Middle frontal gyrus (tissue), 1 donor: Measurements from ENCODE around the gene EIF4E2.
"Not testable (repeated sequence)": the region's sequence is repeated elsewhere in the genome, so short reads cannot be mapped to it uniquely, and the experiment has no call there.

Source experiments
- DNase-seq: peaks from one replicate; pipeline ENCODE4 v3.0.0-alpha.2; 2015; ENCODE audit warnings: low spot score; ENCODE audit errors: extremely low spot score

Gene EIF4E2

DNA sequence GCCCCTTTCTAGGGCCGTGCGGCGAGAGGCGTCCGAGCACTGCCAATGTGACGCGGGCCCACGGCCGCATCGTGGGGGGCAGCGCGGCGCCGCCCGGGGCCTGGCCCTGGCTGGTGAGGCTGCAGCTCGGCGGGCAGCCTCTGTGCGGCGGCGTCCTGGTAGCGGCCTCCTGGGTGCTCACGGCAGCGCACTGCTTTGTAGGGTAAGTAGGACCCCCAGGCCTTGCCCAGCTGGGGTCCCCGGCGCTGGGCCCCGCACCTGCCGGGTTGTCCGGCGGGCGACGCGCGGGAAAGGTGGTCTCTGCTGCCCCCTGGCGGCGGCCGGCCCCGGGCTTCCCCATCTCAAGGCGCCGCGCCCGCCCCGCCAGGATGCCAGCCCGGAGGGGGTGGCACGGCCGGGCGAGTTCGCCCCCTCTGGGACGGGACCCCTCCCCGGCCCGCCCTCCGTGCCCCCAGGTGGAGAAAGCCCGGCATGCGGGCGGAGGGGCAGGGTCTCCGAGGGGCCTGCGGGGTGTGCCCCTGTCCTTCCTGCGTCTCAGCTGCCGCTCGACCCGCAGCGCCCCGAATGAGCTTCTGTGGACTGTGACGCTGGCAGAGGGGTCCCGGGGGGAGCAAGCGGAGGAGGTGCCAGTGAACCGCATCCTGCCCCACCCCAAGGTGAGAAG lies 28.4 kb upstream of the EIF4E2 start:
- no peak for DNase-seq

DNA sequence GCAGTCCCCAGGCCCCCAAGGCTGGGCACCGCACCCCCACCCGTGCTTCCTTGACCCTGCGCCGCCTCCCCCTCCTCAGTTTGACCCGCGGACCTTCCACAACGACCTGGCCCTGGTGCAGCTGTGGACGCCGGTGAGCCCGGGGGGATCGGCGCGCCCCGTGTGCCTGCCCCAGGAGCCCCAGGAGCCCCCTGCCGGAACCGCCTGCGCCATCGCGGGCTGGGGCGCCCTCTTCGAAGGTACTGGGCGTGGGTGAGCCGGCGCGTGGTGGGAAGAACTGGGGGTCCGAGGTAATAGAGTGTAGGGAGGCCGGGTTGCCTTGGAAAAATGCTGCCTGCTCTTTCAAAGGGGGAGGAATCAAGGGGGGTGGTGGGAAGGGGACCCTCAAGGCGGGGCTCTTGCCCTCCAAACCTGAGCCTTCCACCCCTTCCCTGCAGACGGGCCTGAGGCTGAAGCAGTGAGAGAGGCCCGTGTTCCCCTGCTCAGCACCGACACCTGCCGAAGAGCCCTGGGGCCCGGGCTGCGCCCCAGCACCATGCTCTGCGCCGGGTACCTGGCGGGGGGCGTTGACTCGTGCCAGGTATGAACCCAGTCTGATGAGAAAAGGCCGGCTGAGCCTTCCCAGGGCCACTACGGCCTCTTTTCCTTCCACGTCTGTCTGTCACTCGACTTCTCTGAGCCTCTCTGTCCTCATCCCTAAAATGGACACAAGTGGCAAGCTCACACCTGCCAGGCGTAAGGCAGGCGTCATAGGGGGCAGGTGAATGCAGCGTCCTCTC lies 27.7 kb upstream of the EIF4E2 start:
- no peak for DNase-seq

GRCh38 chr2:232523402-232523681 lies 27.1 kb upstream of the EIF4E2 start:
- no peak for DNase-seq

DNA sequence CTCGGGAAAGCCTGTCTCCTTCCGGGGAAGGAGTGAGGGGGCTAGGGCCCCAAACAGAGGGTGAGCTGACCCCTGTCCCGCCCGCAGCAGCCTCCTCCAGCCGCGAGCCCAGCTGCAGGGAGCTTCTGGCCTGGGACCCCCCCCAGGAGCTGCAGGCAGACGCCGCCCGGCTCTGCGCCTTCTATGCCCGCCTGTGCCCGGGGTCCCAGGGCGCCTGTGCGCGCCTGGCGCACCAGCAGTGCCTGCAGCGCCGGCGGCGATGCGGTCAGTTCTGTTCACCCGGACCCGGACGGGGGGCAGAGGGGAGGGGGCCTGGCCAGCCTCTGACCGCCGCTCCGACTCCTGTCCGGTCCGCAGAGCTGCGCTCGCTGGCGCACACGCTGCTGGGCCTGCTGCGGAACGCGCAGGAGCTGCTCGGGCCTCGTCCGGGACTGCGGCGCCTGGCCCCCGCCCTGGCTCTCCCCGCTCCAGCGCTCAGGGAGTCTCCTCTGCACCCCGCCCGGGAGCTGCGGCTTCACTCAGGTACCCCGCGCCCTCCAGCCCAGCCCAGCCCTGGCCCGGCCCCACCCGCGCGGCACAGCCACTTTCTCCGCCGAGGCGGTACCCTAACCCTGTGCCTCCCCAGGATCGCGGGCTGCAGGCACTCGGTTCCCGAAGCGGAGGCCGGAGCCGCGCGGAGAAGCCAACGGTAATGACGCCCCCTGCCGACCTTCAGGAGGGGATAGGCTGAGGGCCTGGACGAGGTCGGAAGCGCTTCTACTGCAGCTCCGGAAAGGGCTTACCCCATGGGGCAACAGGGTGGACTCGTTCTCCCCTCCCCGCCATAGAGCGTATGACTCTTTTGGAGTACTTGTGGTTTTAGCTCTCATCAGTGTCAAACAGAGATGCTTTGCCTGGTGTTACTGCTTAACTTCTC lies 26.5 kb upstream of the EIF4E2 start:
- no peak for DNase-seq

DNA sequence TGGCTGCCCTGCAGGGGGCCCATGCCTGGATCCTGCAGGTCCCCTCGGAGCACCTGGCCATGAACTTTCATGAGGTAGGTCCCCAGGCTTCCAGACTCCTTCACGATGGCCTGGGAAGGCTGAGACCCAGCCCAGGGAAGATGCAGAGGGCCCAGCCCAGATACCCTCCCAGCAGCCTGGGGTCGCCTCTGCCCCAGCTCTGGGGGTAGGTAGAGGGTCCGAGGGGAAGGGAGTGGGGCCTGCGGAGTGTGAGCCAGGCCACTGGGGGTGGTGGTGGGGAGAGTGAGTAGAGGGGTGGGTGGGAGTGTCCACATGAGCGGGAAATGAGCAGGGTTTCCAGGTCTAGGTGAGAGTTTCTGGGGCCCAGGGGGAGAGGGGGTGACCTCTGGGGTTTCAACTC lies 25.7 kb upstream of the EIF4E2 start:
- no peak for DNase-seq

- no peak for DNase-seq
Measured at GRCh38 chr2:232525199-232525598, 25.3 kb upstream of the EIF4E2 start.

- no peak for DNase-seq
Measured at GRCh38 chr2:232525791-232526371, 24.6 kb upstream of the EIF4E2 start, which contains the start of gene CHRND. TSS of gene CHRND (plus strand) at chr2:232526160. CDS start at chr2:232526216, 56 bp downstream.

DNA sequence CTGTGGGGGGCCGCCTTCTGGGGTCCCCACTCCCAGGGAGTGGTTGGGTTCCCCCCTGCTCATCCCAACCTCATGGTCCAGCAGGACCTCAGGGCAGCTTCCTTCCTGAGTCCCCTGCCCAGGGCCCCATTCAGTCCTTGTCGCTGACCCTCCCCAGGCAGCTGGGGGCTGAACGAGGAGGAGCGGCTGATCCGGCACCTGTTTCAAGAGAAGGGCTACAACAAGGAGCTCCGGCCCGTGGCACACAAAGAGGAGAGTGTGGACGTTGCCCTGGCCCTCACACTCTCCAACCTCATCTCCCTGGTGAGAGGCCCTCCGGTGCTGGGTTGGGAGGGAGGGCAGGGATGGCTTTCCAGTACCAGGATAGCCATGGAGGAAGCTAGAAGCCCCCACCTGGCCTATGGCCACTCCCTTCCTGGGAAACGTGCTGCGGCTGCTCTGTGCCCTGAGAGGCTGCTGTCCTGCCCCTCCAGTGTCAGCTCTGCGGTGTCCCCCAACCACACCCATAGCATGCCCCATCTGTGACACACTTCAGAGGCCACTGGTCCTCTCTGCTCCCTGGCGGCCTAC lies 24.0 kb upstream of the EIF4E2 start:
- DNase-seq = no peak

GRCh38 chr2:232527905-232528470 lies 22.5 kb upstream of the EIF4E2 start:
- DNase-seq = no peak

DNA sequence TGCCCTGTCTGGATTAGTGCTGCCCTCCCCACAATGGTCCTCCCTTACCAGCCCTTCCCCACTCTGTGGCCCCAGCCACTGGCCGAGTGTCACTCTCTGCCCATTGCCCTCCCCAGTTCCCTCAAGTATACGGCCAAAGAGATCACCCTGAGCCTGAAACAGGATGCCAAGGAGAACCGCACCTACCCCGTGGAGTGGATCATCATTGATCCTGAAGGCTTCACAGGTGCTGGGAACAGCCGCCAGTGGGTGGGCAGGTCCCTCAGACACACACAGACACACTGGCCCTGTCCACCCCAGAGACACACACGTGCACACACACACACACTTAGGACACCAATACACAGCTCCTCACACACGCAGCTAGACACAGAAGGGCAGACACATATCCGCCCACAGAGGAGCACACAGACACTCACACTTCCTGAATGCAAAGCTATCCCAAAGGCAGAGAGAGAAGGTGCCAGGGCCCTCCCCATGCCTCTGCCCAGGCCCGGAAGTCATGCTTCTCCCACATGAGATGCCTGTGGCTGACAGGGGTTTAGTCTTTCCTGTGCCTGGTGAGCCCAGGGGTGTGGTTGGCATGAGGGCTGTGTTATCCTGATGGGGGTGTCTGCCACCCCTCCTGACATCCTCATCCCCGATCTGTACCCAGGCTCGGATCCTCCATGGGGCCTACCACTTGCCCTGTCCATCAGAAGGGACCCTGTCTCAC lies 21.6 kb upstream of the EIF4E2 start:
- DNase-seq = no peak

DNA sequence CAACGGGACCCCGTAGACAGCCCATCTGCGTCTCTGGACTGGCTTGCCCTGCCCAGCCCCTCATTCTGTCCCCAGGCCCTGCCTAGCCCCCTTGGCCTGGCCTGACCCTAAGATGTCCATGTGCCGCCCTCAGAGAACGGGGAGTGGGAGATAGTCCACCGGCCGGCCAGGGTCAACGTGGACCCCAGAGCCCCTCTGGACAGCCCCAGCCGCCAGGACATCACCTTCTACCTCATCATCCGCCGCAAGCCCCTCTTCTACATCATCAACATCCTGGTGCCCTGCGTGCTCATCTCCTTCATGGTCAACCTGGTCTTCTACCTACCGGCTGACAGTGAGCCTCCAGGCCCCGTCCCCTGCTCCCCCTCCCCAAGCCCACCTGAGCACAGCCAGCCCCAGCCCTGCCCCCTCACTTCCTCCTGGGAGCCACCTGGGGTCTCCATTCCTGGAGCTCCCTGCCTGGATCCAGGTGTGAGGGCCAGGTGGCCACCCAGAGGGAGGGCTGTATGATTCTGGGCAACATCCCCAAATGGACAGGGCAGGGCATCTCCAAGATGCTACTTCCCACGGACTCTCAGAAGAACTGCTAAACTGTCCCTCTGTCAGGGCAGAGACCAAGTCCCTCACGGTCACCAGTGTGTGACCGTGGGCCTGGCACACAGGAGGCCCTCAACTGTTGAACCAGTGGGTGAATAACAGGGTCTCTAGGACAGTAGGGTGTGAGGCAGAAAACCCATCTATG lies 20.5 kb upstream of the EIF4E2 start:
- no peak for DNase-seq

- no peak for DNase-seq
Measured at GRCh38 chr2:232530626-232531260, 19.7 kb upstream of the EIF4E2 start.

- DNase-seq = no peak
Measured at GRCh38 chr2:232532419-232532818, 18.1 kb upstream of the EIF4E2 start.

DNA sequence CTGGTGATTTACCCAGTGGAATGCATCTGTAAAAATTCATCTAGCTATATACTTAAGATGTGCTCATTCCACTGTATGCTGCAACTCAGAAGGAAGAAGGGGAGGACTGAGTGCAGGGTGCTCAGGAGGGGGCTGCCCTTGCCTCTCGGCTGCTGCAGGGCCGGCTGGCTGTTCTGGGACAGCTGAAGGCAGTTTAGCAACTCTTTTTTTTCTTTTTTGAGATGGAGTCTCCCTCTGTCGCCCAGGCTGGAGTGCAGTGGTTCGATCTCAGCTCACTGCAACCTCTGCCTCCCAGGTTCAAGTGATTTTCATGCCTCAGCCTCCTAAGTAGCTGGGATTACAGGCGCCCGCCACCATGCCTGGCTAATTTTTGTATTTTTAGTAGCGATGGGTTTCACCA lies 17.7 kb upstream of the EIF4E2 start:
- not testable (repeated sequence) for DNase-seq

- DNase-seq = no peak
Measured at GRCh38 chr2:232533944-232534710, 16.4 kb upstream of the EIF4E2 start.

DNA sequence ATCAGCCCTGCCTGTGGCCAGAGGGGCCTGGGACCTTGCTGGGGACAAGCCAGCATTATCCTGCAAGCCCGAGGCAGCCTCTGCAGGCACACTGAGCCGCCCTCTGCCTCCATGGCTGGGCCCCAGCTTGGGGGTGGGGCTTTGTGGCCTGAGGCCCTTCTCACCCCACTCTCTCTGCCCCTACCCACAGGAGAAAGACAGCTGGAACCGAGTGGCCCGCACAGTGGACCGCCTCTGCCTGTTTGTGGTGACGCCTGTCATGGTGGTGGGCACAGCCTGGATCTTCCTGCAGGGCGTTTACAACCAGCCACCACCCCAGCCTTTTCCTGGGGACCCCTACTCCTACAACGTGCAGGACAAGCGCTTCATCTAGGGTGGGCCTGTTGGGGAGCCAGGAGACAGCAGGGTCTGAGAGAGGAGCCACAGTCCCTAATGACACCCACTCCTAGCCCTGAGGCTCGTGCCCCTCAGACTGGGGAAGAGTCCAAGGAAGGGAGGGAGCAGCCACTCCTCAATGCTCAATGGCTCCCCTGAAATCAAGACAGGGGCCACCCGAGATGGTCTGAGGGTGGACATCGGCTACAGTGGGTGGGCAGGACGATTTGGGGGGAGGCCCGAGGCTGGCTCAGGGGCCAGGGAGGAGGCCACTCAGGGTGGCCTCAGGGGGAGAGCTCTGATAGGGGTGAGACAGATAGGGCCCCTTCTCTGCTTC lies 15.4 kb upstream of the EIF4E2 start:
- DNase-seq = no peak

DNA sequence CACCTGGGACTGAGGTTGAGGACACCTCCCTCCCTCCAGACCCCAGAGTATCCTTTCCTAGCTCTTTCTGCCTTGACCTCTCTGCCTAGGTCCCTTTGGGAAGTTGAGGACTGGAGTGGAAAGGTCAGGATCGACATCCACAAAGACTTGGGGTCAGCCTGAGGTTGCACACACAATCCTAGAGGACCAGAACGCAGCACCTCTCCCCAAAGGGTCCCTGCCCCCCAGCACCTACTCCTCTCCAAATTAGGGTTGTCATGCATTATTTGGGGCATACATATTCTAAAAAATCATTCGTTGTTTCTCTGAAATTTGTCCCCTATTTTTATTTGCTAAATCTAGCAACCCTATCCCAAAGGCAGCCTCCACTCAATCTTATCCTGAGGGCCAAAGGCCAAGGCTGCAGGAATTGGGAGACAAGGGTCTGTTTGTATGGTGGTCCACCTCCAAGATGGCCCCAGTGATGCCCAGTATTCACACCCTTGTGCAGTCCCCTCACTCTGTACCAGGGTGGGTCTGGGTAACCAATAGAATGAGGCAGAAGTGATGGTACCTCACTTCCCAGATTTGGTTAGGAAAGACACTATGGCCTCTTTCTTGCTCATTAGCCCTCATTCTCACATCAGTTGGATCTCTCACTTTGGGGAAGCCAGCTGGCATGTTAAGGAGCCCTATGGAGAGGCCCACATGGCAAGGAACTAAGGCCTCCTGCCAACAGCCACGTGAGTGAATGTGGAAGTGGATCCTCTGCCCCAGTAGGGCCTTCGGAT lies 14.5 kb upstream of the EIF4E2 start:
- DNase-seq = no peak
